Middle frontal gyrus (tissue), 1 donor: Measurements from ENCODE around the gene DYNLRB2.

Source experiments
- DNase-seq: peaks from one replicate; pipeline ENCODE4 v3.0.0-alpha.2; 2015; ENCODE audit warnings: low spot score; ENCODE audit errors: extremely low spot score

DYNLRB2 gene

DNA sequence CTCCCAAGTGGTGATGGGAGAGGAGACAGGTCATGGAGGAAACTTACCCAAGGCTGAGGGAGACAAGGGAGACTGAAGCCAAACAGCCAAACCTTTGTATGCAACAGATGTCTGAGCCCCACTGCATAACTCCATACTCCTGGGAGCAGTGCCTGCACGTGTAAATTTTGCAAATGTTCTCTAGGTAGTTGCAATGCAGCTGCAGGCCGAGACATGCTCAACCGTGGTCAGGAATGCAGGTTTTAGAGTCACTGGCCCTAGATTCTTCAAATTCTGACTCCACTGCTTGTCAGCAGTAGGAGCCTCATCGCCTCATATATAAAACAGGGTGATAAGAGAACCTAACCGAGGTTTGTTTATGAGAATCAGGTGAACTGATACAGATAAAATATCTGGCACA lies 11.5 kb downstream of the DYNLRB2 start:
- DNase-seq = no peak

DNA sequence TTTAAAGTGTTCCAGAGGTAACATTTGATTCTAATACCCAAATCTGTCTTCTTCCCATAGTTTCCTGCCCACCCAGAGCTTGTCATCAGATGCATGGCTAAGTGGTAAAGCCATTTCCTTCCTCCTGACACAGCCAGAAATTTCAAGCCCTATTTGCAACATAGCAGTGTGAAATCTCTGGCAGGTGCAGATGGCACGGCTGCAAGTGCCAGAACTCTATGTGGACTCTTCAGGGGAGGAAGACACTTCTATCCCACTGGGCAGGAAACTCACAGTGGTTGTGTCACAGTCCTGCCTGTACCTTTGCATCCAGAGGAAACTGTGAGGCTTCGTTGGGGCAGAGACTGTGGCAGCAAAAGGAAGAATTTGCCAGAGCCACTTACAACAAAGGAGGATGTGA lies 13.2 kb downstream of the DYNLRB2 start:
- DNase-seq = no peak

DNA sequence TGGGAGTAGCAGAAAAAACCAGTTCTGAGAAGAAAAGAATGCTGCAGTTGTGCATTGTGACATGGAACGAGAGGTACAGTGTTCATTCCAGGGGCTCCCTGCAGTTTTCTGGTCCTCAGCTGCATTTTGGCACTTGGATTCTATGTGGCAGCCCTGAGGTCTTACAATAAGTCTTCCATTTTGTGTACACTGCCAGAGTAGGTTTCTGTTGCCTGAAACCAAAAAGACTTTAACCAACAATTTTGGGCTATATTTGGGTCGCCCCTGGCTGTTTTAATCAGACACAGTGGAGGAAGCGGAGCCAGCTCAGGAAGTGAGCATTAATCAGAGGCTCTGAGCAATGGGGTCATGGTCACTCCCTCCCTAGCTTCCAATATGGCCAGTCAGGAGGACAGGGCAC lies 15.7 kb downstream of the DYNLRB2 start:
- DNase-seq = no peak

DNA sequence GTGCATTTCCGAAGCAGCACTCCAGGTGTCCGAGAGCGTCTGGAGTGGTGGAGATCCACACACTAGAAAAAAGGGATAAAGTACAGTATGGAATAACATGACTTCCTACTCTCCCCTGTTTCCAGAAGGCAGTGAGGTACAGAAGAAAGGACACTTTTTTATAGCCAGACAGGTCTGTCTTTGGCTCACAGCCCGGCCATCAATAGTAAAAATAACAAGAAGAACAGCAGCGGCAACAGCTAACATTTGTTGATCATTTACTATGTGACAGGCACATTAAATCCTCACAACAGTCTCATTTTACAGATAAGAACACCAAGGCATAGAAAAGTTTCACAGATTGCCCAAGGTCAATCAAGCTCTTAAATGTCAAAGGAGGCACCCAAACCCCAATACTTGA lies 16.2 kb downstream of the DYNLRB2 start:
- no peak for DNase-seq

DNA sequence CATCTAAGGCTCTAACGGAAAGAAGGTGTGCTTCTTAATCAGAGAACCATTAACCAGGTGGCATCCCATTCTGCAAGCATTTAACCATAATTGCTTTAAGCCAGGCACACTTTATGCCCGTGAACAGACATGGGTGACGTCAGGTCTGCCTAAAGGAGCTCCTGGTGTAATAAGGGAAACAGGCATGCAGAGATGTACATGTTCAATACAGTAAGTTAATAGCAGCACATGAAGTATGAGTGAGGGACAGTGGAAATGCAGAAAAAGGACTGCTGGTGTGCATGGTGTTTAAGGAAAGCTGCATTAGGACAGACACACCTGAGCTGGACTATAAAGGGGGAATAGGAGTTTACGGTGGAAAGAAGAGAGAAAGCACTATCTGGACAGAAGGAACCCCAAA lies 18.6 kb downstream of the DYNLRB2 start:
- DNase-seq = no peak

DNA sequence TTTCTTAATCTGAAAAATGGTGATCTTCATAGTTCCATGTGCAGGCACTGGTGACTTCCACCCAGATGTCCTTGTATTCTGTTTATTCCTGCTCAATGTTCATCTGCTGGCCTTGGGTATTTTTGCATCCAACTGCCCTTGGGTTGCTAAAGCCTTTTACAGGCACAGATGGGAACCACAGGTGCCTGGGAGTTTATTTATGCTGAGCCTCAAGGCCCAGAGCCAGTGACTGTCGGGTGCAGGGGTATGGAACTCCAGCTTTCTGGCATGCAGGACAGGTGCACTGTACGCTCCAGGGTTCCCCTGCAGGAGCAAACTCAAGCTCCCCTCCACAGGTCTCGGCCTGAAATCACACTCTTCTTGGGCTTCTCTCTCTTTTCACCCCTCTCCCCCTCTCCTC lies 22.3 kb downstream of the DYNLRB2 start:
- DNase-seq = no peak

DNA sequence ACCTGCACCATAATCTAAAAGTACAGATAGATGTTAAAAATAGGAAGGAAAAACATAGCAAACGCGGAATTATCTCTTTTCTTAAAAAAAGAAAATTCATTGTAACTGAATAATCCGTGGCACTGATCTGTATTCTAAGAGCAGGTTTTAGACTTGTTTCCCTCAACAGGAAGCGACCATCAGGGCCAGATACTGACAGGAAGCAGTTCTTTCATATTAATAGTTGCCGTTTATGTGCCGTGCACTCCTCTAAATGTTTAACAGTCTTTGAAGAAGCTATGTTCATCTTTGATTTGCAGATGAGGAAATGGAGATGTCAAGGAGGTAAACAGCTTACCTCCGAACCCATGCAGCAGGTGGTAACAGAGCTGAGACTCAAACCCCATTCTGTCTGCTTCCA lies 23.6 kb downstream of the DYNLRB2 start:
- no peak for DNase-seq

DNA sequence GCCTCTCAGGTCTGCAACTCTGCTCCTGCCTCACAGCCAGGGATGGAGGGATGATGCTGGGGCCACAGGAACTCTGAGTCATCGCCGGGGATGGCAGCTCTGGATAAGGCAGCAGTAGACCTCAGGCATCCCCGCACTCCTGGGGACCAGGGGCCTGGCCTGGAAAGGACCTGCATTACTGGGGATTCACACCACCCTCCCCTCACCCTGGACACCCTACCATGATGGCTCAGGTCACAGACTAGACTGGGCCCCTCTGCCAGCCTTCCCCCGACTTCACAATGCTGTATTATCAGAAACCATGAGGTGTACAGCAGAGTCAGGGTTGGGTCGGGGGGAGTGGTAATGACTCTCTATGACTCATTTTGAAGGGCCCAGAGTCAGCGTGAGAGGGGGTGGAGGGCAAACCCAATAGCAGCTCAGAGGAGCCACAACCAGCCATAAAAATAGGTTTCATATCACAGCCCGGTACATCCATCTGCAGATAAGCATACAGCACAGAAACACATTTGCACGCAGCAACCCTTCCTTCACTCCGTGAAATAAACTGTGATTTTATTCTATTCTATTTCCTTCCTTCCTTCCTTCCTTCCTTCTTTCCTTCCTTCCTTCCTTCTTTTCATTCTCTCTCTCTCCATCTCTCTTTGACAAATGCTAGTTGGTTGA lies 28.8 kb downstream of the DYNLRB2 start:
- DNase-seq = no peak

DNA sequence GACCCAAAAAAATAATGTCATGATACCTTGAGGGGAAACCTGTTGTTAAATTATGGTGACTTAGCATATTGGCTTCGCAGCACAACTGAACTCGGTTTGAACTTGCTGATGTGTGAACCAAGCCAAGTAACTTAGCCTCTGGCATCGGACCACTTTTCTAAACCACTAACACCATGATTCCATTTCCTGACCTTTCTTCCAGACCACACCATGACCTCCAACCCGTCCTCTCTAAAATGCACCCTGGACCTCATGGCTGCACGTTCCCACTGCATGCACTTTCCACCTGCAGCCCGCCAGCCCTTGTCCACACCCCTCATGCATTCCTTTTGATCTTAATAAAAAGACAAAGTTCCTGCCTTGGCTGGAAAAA lies 29.3 kb downstream of the DYNLRB2 start:
- DNase-seq = no peak

DNA sequence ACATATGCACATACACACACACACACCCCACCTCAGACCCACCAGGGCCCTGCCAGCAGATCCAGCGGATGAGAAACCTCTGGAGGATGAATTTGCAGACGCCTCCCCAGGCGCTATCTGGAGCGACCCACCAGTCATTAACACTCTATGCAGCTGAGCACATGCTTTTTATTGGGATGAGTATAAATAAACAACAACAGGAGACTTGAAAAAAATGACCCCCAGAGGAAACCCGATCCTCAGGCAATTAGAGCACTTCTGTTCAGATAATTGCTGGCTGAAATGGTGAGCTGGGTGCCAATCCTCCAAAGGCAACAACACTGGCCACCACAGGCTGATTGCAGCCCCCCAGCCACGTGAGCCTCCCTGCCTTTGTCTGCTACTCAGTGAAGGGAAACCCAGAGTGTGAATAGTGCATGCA lies 32.9 kb downstream of the DYNLRB2 start:
- no peak for DNase-seq

DNA sequence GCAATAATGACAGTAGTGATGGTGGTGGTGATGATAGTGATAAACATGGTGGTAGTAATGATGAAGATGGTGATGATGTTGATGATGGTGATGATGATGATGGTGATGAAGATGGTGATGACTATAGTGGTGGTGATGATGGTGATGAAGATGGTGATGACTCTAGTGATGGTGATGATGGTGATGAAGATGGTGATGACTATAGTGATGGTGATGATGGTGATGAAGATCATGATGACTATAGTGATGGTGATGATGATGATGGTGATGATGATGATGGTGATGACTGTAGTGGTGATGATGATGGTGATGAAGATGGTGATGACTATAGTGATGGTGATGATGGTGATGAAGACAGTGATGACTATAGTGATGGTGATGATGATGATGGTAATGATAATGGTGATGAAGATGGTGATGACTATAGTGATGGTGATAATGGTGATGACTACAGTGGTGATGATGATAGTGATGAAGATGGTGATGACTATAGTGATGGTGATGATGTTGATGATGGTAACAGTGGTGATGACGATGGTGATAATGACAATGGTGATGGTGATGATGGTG lies 35.6 kb downstream of the DYNLRB2 start:
- DNase-seq = no peak

DNA sequence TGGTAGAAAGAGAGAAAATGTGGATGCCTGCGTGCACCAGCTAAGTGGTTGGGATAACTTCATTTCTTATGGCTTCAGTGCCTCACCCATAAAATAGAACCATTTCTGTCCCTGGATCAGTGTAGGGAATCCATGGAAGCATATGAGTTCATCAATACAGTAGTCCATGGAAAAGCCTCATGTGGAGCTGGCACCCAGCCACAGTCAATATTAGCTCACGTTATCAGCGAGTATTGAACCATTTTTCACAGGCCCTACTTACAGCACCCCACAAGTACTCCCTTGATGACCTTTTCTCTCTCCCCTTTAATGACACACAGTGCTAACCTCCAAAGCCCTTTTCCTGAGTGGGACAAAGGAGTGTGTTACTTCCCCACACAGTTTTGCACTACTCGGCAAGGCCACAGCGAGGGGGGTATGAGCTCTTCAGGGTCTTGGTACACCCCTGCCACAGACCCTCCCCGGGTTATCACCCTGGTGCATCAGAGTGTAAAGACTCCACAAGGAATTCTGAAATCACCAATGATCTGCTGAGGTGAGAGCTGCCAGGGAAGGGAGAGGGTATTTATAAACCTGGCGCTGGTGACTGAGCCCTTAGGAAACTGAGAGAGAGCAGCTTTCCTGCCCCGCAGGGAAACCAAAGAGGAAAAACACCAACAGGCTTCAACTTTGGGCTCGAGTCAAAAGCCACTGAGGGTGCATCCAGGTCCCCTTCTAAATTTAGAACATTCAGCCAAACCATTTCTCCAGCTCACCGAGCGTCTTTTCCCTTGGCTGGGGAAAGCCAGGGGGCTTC lies 36.9 kb downstream of the DYNLRB2 start:
- DNase-seq = no peak

DNA sequence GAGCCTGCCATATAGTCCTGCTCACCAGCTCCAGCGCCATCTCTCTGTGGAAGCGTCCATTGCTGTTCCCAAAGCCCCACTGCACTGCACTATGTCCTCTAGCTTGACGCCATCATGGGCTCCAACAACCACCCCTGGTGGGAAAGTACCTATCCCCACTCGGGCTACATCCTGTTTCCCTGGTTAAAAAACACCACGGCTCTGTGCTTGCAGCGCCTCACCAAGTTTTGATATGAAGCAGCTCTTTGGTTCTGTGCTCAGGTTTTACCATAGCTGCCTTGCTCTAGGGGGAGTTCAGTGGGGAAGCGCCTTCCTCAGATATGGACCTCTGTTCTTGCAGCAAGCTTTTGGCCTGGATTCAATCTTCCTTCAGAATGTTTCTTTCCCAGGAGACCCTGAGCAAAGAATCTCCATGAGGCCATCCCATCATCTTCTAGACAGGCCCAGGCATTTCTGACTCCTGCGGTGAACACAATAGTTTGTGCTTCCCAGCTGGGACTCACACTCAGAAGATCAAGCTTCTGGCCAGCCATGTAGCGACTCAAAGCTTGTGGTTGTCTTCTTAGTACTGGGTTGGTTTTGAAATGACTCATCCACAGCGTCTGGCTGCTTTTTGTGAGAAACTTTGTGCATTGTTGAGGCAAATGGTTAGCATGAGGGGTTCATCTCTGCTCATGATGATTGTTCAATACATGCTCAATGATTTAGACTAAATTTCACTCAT lies 39.5 kb downstream of the DYNLRB2 start:
- no peak for DNase-seq

DNA sequence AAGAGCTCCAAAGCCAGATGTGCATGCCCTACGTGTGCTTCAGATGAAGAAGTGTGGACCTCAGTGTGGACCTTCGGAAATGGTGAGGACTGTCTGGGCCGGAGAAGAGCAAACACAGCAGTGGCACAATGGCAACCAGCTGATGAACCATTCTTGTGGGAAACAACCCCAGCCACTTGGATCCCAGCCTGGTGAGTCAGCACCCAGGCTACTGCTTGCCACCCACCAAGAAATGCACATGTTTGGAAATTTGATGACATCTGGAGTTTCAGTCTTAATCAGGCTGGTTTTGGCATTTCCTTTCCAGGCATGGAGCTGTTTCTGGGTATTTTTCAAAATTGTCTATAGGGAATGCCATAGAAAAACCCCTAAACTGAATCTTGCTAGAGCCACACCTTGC lies 42.7 kb downstream of the DYNLRB2 start:
- no peak for DNase-seq

DNA sequence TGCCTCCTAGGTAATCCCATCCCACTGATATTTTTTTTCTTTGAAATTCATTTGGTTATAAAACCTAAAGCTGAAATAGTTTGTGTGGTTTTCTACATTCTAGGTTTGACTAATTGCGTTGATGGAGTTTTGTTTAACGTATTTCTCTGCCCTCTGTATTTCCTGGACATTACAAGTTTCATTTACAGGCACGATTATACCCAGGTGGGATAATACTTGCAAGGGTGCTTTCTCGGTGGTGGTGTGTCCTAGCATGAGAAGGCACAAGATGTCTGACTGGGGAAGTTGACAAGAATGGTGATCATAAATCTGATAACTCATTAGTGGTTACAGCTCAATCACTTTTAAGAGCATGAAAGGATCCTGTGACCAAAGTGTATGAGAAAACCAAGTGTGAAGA lies 45.0 kb downstream of the DYNLRB2 start:
- no peak for DNase-seq

DNA sequence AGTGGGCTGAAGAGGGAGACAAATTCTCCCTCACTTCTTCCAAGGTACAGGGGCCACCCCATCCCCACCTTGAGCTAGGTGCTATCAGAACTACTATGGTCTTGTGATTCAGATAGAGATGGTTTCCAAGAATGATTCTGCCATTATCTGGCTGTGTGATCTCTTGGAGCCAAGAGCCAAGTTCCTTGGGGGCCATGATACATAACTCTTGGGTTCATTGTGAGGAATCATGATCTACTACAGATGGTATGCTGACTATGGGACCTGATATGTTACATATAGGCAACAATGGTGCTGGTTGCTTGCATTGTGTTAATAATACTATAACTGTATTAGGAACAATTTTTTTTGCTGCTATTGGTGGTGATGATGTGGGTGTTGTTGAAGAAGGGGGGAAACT lies 45.7 kb downstream of the DYNLRB2 start:
- no peak for DNase-seq

DNA sequence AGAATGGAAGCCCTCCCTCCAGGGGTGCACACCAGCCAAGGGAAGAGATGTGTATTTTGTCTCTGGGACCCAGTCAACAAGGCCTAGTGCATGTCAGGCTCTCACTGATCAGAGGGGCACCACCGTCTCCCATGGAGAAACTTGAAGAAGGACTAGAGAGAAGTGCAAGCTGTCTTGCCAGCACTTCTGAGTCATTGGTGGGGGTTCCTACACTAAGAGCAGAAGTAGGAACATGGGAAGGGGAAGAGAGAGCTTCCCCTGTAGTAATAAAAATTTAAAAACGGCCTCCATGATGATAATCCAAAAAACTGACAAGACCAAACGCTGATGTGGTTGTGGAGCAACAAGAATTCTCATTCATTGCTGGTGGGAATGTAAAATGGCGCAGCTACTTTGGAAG lies 46.3 kb downstream of the DYNLRB2 start:
- DNase-seq = no peak

DNA sequence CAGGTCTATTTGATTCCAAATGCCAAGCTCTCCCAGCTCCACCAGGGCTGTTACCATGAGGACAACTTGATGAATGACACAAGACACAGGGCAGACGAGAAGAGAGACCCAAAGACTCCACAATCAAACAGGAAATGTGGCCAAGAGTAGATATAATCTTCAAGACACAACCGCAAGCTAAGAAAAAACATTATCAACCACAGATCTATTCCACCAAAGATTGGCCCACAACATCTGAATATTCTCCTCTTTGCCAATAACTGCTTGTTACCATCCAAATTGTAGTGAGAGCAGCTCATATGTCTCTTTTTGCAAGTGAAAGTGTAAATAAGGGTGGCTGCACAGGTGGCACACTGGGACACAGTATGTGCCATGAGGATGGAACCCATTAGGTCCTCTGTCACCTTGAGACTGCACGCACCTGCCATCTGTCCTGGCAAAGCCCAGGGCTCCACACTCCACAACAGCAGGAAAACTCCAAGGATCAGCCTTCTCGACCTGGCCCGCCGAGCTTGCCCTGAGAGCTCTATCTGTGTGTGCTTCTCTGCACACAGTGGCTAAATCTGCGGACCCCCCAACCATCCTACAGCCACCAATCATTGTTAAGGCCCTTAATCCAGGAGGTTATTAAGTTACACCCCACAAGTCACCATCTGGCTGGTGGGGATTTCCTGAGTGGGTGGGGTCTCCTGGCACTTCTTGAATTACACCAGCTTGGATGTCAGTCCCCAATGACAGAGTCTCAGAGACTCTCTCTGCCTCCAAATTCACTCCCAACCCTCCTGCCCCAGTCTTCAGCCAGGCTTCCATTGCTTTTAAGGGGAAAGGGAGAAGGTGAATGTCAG lies 50.5 kb downstream of the DYNLRB2 start:
- DNase-seq = no peak

DNA sequence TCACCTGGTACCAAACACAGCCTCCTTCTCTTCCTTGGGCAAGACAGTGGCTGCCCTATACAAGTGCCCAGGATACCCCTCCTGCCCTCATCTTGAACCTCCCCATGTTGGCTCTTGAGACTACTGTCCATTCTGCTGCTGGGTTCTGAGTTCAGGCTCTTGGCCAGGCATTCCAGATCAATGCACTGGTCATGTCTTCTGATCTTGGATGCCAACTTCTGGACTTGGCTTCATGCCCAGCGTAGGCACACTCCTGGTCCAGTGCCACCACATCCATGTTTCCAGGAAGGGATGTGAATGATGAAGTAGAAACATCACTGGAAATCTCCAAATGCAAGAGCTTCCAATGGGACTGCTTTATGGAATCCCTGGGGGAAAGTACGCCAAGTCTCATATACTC lies 51.5 kb downstream of the DYNLRB2 start:
- DNase-seq = no peak

DNA sequence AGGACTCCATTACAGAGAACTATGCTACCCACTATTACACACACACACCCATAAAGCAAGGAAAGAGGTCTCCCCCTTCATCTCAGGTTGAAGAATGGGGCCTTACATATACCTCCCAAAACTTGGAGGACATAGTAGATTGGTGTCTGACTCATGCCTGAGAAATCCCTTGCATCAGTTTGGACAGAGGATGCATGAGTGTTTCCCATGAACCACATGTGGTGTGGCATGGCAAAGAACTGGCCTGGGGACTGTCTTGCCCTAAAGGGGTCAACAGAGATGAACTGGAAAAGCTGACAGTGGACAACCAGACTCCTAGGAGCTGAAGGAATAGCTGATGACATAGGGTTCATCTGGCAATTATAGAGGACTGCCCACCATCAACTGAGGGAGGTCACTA lies 54.0 kb downstream of the DYNLRB2 start:
- DNase-seq = no peak

DNA sequence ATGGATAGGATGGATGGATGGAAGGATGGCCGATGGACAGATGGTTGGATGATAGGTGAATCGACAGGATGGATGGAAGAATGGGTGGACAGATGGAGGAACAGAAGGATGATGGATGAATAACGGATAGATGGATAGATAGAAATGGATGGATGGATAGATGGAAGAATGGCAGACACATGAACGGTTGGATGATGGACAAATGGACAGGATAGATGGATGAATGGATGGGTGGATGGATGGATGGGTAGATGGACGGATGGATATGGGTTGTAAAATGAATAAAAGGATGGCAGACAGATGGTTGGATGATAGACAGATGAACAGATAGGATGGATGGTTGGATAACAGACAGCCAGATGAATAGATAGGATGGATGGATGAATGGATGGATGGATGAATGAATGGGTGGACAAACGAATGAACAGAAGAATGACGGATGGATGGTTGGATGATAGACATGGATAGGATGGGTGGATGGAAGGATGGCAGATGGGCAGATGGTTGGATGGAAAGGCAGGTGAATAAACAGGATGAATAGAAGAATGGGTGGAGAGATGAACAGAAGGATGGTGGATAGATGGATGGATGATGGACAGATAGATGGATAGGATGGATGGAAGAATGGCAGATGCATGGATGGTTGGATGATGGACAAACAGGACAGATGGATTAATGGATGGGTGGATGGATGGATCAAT lies 55.9 kb downstream of the DYNLRB2 start:
- DNase-seq = no peak
